ENCODE measurements around the gene RAP1GAP.

- no peak for TF ChIP-seq CTCF (IDR thresholded peaks at IDR 0.05; ENCODE audit: poor library complexity, severe bottlenecking)
- TF ChIP-seq TAF1 (IDR thresholded peaks at IDR 0.05; ENCODE audit: low read depth) = no peak
- no peak for TF ChIP-seq POLR2AphosphoS5 (IDR thresholded peaks at IDR 0.05)
- TF ChIP-seq EP300 (conservative IDR thresholded peaks at IDR 0.05; ENCODE audit: poor library complexity, severe bottlenecking) = no peak
- TF ChIP-seq, protein P1, sequence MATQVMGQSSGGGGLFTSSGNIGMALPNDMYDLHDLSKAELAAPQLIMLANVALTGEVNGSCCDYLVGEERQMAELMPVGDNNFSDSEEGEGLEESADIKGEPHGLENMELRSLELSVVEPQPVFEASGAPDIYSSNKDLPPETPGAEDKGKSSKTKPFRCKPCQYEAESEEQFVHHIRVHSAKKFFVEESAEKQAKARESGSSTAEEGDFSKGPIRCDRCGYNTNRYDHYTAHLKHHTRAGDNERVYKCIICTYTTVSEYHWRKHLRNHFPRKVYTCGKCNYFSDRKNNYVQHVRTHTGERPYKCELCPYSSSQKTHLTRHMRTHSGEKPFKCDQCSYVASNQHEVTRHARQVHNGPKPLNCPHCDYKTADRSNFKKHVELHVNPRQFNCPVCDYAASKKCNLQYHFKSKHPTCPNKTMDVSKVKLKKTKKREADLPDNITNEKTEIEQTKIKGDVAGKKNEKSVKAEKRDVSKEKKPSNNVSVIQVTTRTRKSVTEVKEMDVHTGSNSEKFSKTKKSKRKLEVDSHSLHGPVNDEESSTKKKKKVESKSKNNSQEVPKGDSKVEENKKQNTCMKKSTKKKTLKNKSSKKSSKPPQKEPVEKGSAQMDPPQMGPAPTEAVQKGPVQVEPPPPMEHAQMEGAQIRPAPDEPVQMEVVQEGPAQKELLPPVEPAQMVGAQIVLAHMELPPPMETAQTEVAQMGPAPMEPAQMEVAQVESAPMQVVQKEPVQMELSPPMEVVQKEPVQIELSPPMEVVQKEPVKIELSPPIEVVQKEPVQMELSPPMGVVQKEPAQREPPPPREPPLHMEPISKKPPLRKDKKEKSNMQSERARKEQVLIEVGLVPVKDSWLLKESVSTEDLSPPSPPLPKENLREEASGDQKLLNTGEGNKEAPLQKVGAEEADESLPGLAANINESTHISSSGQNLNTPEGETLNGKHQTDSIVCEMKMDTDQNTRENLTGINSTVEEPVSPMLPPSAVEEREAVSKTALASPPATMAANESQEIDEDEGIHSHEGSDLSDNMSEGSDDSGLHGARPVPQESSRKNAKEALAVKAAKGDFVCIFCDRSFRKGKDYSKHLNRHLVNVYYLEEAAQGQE (IDR thresholded peaks at IDR 0.05; ENCODE audit: borderline replicate concordance) = no peak
- TF ChIP-seq EZH2 (IDR thresholded peaks at IDR 0.05; ENCODE audit: borderline replicate concordance, insufficient read depth, low read length, poor library complexity, severe bottlenecking) = no peak
- TF ChIP-seq RAD21 (conservative IDR thresholded peaks at IDR 0.05) = no peak
Measured at GRCh38 chr1:21628798-21629393, 40.3 kb downstream of the RAP1GAP start.

All from neural cell (in vitro differentiated cells).